H9 (cell line): Measurements from ENCODE around the gene BCAT1. TPM values are rescaled to one million over a fixed set of nuclear protein-coding genes. Genes with fewer than 3 reads are reported as not detected.

ENCODE experiments used
- DNase-seq: peaks from one replicate; pipeline ENCODE4 v3.0.0-alpha.2; 2017
- H2AFZ ChIP-seq: one replicate; pipeline ENCODE4 v1.6.1; 2013; ENCODE audit warnings: mild to moderate bottlenecking, low read length, control low read depth, moderate library complexity
- H2AK5ac ChIP-seq: 2 replicates; pipeline ENCODE4 v1.6.1; 2013; ENCODE audit warnings: low read length, control low read depth, mixed read lengths; ENCODE audit not compliant: insufficient read length
- H2BK120ac ChIP-seq: one replicate; pipeline ENCODE4 v1.6.1; 2013; ENCODE audit warnings: low read depth, mild to moderate bottlenecking, low read length, control low read depth, inconsistent platforms; ENCODE audit not compliant: poor library complexity, severe bottlenecking
- H2BK12ac ChIP-seq: 2 replicates; pipeline ENCODE4 v1.6.1; 2013; ENCODE audit warnings: low read length, control low read depth, mixed read lengths, low read depth; ENCODE audit not compliant: insufficient read length
- H2BK15ac ChIP-seq: 2 replicates; pipeline ENCODE4 v1.6.1; 2013; ENCODE audit warnings: low read depth, low read length, control low read depth
- H2BK20ac ChIP-seq: one replicate; pipeline ENCODE4 v1.6.1; 2013; ENCODE audit warnings: low read depth, mild to moderate bottlenecking, low read length, control low read depth, inconsistent platforms; ENCODE audit not compliant: poor library complexity, severe bottlenecking
- H2BK5ac ChIP-seq: 2 replicates; pipeline ENCODE4 v1.6.1; 2013; ENCODE audit warnings: low read length, control low read depth, mixed read lengths; ENCODE audit not compliant: insufficient read length
- H3K14ac ChIP-seq: 2 replicates; pipeline ENCODE4 v1.6.1; 2013; ENCODE audit warnings: low read length, control low read depth; ENCODE audit not compliant: insufficient read depth
- H3K18ac ChIP-seq: 2 replicates; pipeline ENCODE4 v1.6.1; 2013; ENCODE audit warnings: low read depth, mild to moderate bottlenecking, mixed read lengths, low read length, control low read depth; ENCODE audit not compliant: insufficient read length
- H3K23ac ChIP-seq: 2 replicates; pipeline ENCODE4 v1.6.1; 2013; ENCODE audit warnings: low read length, control low read depth, mixed read lengths, low read depth; ENCODE audit not compliant: insufficient read length
- H3K23me2 ChIP-seq: 2 replicates; pipeline ENCODE4 v1.6.1; 2013; ENCODE audit warnings: low read depth, mild to moderate bottlenecking, mixed read lengths, low read length, control low read depth; ENCODE audit not compliant: insufficient read length, poor library complexity, severe bottlenecking
- H3K27ac ChIP-seq: 2 replicates; pipeline ENCODE4 v1.5.1; 2013; ENCODE audit warnings: low read length, control low read depth, mixed read lengths, low read depth; ENCODE audit not compliant: insufficient read length
- H3K27me3 ChIP-seq: 2 replicates; pipeline ENCODE4 v1.6.1; 2013; ENCODE audit warnings: low read length, control low read depth, inconsistent platforms; ENCODE audit not compliant: insufficient read depth
- H3K4ac ChIP-seq: 2 replicates; pipeline ENCODE4 v1.6.1; 2013; ENCODE audit warnings: low read depth, mild to moderate bottlenecking, control low read depth, inconsistent platforms, low read length, moderate library complexity
- H3K4me1 ChIP-seq: 2 replicates; pipeline ENCODE4 v1.6.1; 2013; ENCODE audit warnings: low read length, control low read depth, inconsistent platforms; ENCODE audit not compliant: insufficient read depth
- H3K4me2 ChIP-seq: 2 replicates; pipeline ENCODE4 v1.6.1; 2013; ENCODE audit warnings: low read length, control low read depth, mixed read lengths; ENCODE audit not compliant: insufficient read length, insufficient read depth
- H3K56ac ChIP-seq: 2 replicates; pipeline ENCODE4 v1.6.1; 2013; ENCODE audit warnings: low read depth, mild to moderate bottlenecking, mixed read lengths, low read length, control low read depth; ENCODE audit not compliant: insufficient read length
- H3K79me1 ChIP-seq: 2 replicates; pipeline ENCODE4 v1.6.1; 2013; ENCODE audit warnings: low read depth, mild to moderate bottlenecking, moderate library complexity, low read length, control low read depth, inconsistent platforms; ENCODE audit not compliant: insufficient read depth, poor library complexity, severe bottlenecking
- H3K79me2 ChIP-seq: 2 replicates; pipeline ENCODE4 v1.6.1; 2013; ENCODE audit warnings: low read length, control low read depth, inconsistent platforms; ENCODE audit not compliant: insufficient read depth
- H3K9ac ChIP-seq: 2 replicates; pipeline ENCODE4 v1.6.1; 2013; ENCODE audit warnings: low read length, control low read depth, mixed read lengths; ENCODE audit not compliant: insufficient read length; ENCODE audit errors: extremely low read depth
- H3K9me3 ChIP-seq: one replicate; pipeline ENCODE4 v1.6.1; 2013; ENCODE audit warnings: low read depth, low read length, inconsistent platforms; ENCODE audit not compliant: control insufficient read depth
- H3T11ph ChIP-seq: one replicate; pipeline ENCODE4 v1.6.1; 2013; ENCODE audit warnings: mild to moderate bottlenecking, low read length, control low read depth, inconsistent platforms
- H4K20me1 ChIP-seq: one replicate; pipeline ENCODE4 v1.6.1; 2013; ENCODE audit not compliant: control insufficient read depth, insufficient read length, insufficient read depth
- H4K5ac ChIP-seq: 2 replicates; pipeline ENCODE4 v1.6.1; 2013; ENCODE audit warnings: low read depth, mild to moderate bottlenecking, mixed read lengths, low read length, control low read depth; ENCODE audit not compliant: insufficient read length
- H4K8ac ChIP-seq: replicated peaks from 2 replicates; pipeline ENCODE4 v1.6.1; 2013; ENCODE audit warnings: low read length, control low read depth, mixed read lengths, low read depth; ENCODE audit not compliant: insufficient read length
- H4K91ac ChIP-seq: 2 replicates; pipeline ENCODE4 v1.6.1; 2013; ENCODE audit warnings: low read depth, mild to moderate bottlenecking, moderate library complexity, mixed read lengths, low read length, control low read depth; ENCODE audit not compliant: insufficient read length
- H3K27ac Mint-ChIP-seq, 3 experiments: 2 replicates in 2 of 3; 3 replicates in 1 of 3; pipeline ENCODE4 v1.8.0; 2020 to 2021; ENCODE audit warnings: mixed read lengths in 3 of 3, mild to moderate bottlenecking in 1 of 3, moderate library complexity in 1 of 3
- H3K27me3 Mint-ChIP-seq: 2 replicates; pipeline ENCODE4 v1.8.0; 2021; ENCODE audit warnings: low read depth, mild to moderate bottlenecking, moderate library complexity, mixed read lengths
- H3K36me3 Mint-ChIP-seq, 3 experiments: 2 replicates in 2 of 3; 3 replicates in 1 of 3; pipeline ENCODE4 v1.8.0; 2020 to 2021; ENCODE audit warnings: low read depth in 3 of 3, mixed read lengths in 3 of 3; ENCODE audit not compliant: insufficient read depth in 1 of 3
- H3K4me1 Mint-ChIP-seq, 2 experiments: 2 replicates each; pipeline ENCODE4 v1.8.0; 2020; ENCODE audit warnings: mixed read lengths in 2 of 2
- H3K4me3 Mint-ChIP-seq, 2 experiments: 2 replicates in 1 of 2; 3 replicates in 1 of 2; pipeline ENCODE4 v1.8.0; 2020 to 2021; ENCODE audit warnings: mild to moderate bottlenecking in 2 of 2, mixed read lengths in 2 of 2, moderate library complexity in 1 of 2
- H3K9me3 Mint-ChIP-seq, 2 experiments: 2 replicates in 1 of 2; 3 replicates in 1 of 2; pipeline ENCODE4 v1.8.0; 2020; ENCODE audit warnings: mild to moderate bottlenecking in 2 of 2, mixed read lengths in 2 of 2, moderate library complexity in 1 of 2
- CTCF ChIP-seq: fragments of 200-600 bp; sonication (generic); conservative IDR thresholded peaks from 3 replicates; pipeline ENCODE4 v1.8.0; 2021; ENCODE audit warnings: antibody characterized with exemption, mild to moderate bottlenecking
- WGBS: extraction: QIAGEN DNeasy Blood & Tissue Kit; methylation state at CpG from one replicate; pipeline ENCODE4 v1.1.7; 2013; ENCODE audit warnings: missing lambda C conversion rate, low lambda C conversion rate, mixed read lengths; ENCODE audit not compliant: insufficient read length; ENCODE audit errors: extremely low coverage; 5-methylcytosine and 5-hydroxymethylcytosine counted together
- total RNA-seq: library from RNA; stranded (reverse); gene quantifications from 2 replicates; pipeline ENCODE4 v1.2.1, GENCODE V29; 2021

BCAT1 gene
- total RNA-seq, 1 experiment from 2014 or later: 244 TPM

DNA sequence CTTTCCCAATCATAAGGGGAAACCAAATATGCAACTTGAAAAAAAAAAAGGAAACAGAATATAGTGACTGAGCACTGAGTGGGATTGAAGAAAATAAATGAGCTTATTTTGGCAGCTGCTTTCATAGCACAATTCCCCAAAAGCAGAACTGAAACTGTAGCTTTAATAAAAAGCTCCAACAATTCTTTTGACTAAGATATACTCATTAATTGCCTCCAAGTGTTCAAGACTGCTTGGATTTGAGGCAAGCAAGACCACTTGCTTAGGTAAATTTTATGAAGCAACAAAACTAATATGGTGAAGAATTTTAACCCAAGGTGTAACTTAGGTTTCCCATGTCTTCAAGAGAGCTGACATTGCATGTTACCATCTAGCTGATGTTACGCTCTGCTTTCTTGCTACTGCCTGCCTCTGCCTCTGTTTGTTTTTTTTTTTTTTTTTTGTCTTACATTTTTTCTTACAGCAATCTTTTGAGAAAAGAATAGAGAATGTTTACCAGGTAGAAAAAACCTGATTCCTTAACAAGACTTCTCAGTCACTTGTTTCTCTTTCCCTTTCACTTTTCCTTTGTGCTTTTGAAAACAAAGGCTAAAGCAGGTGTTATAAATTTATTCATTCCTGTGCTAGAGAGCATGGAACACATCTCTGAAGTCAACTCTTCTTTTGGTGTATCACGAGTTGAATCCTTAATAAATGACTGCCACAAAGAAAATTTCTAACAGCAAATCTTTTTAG, 134.4 kb downstream of the BCAT1 start:
- no peak overlapping the region for H2BK12ac ChIP-seq
- Mint-ChIP-seq H3K9me3 (no peaks in the 10 kb centered on the region), H3K27ac (no peak overlapping the region), H3K4me1 (peaks cover 0 to under 1% of the 10 kb centered on the region in 2 experiments; a peak in 1 of 4 replicates), H3K27me3 (no peaks in the 10 kb centered on the region), H3K4me3 (no peak overlapping the region), H3K36me3 (peaks cover 21 to 52% (median 42%) of the 10 kb centered on the region in 3 experiments; a peak in 6 of 7 replicates)
- TF ChIP-seq CTCF: no peak
- H2AK5ac ChIP-seq: no peak overlapping the region
- no peaks in the 10 kb centered on the region for H3K79me1 ChIP-seq
- no peak overlapping the region for H3K56ac ChIP-seq
- DNase-seq: no peak
- H2BK120ac ChIP-seq: no peak overlapping the region
- no peak overlapping the region for H2BK5ac ChIP-seq
- no peak overlapping the region for H2BK20ac ChIP-seq
- no peak overlapping the region for H3K18ac ChIP-seq
- no peaks in the 10 kb centered on the region for H3K27me3 ChIP-seq
- H4K5ac ChIP-seq: no peak overlapping the region
- H3K14ac ChIP-seq: no peak overlapping the region
- H3K9ac ChIP-seq: no peak overlapping the region
- H3K79me2 ChIP-seq: no peaks in the 10 kb centered on the region
- H2AFZ ChIP-seq: no peak overlapping the region
- H3K23me2 ChIP-seq: no peaks in the 10 kb centered on the region
- H3T11ph ChIP-seq: no peak overlapping the region
- no peak overlapping the region for H3K23ac ChIP-seq
- WGBS: no CpG with 5 or more reads among the region's 2 CpGs
- H4K20me1 ChIP-seq: no peaks in the 10 kb centered on the region
- no peak overlapping the region for H4K8ac ChIP-seq
- H4K91ac ChIP-seq: no peak overlapping the region
- H3K4ac ChIP-seq: no peak overlapping the region
- no peak overlapping the region for H2BK15ac ChIP-seq
- no peaks in the 10 kb centered on the region for H3K9me3 ChIP-seq
- H3K27ac ChIP-seq: no peak overlapping the region
- H3K4me2 ChIP-seq: no peak overlapping the region
- no peaks in the 10 kb centered on the region for H3K4me1 ChIP-seq
